Neural crest cell (in vitro differentiated cells): ENCODE measurements around the gene MVP. TPM values are rescaled to one million over a fixed set of nuclear protein-coding genes. Genes with fewer than 3 reads are reported as not detected.

Source experiments
- DNase-seq: peaks from one replicate; pipeline ENCODE4 v3.0.0; 2021; ENCODE audit warnings: low read depth, mixed read lengths, low spot score
- H3K27ac Mint-ChIP-seq: one replicate; pipeline ENCODE4 v1.8.0; 2021; ENCODE audit warnings: mild to moderate bottlenecking, mixed read lengths; ENCODE audit not compliant: unreplicated experiment
- H3K27me3 Mint-ChIP-seq: 2 replicates; pipeline ENCODE4 v1.8.0; 2021; ENCODE audit warnings: low read depth, mild to moderate bottlenecking, mixed read lengths
- H3K36me3 Mint-ChIP-seq: 2 replicates; pipeline ENCODE4 v1.8.0; 2021; ENCODE audit warnings: low read depth, mild to moderate bottlenecking, mixed read lengths
- H3K4me1 Mint-ChIP-seq: 2 replicates; pipeline ENCODE4 v1.8.0; 2021; ENCODE audit warnings: mixed read lengths
- H3K4me3 Mint-ChIP-seq: one replicate; pipeline ENCODE4 v1.8.0; 2021; ENCODE audit warnings: mild to moderate bottlenecking, mixed read lengths
- H3K9me3 Mint-ChIP-seq: 2 replicates; pipeline ENCODE4 v1.8.0; 2021; ENCODE audit warnings: mixed read lengths
- CTCF ChIP-seq: fragments of 200-600 bp; sonication (generic); conservative IDR thresholded peaks from 2 replicates; pipeline ENCODE4 v1.5.0; 2021; ENCODE audit warnings: antibody characterized with exemption, mild to moderate bottlenecking
- total RNA-seq: library from RNA; stranded (reverse); gene quantifications from 2 replicates; pipeline ENCODE4 v1.2.1, GENCODE V29; 2021

Gene MVP
- total RNA-seq, 1 donor from 2014 or later, result 1.6 TPM

- peaks cover 11% of the 10 kb centered on the region for H3K36me3 Mint-ChIP-seq
- H3K9me3 Mint-ChIP-seq, result no peaks in the 10 kb centered on the region
- TF ChIP-seq CTCF, result no peak
- peaks cover 76% of the 10 kb centered on the region for H3K4me1 Mint-ChIP-seq
- peak; percentile 81 for DNase-seq
- H3K27me3 Mint-ChIP-seq, result peaks cover 21% of the 10 kb centered on the region
- peak overlapping the region; percentile 97 for H3K27ac Mint-ChIP-seq
- H3K4me3 Mint-ChIP-seq, result peak overlapping the region; percentile 96
Measured at GRCh38 chr16:29811170-29811895, 8.9 kb upstream of the MVP start.

GRCh38 chr16:29811896-29812665 lies 8.2 kb upstream of the MVP start, which contains the start of gene PRRT2:
PRRT2 (plus strand) TSS chr16:29812193; CDS start chr16:29813055, 862 bp downstream.
- Mint-ChIP-seq H3K9me3 (no peaks in the 10 kb centered on the region), H3K27ac (peak within 1 kb of the TSS; percentile 97), H3K4me1 (peaks cover 81% of the 10 kb centered on the region), H3K4me3 (peak within 1 kb of the TSS; percentile 96), H3K27me3 (peaks cover 21% of the 10 kb centered on the region), H3K36me3 (peaks cover 11% of the 10 kb centered on the region)
- TF ChIP-seq CTCF, result no peak
- DNase-seq, result peak; percentile 61

- no peak for TF ChIP-seq CTCF
- DNase-seq, result no peak
- H3K27me3 Mint-ChIP-seq, result peaks cover 17% of the 10 kb centered on the region
- peak overlapping the region; percentile 96 for H3K4me3 Mint-ChIP-seq
- peak overlapping the region; percentile 83 for H3K27ac Mint-ChIP-seq
- H3K36me3 Mint-ChIP-seq, result peaks cover 9% of the 10 kb centered on the region
- H3K4me1 Mint-ChIP-seq, result peaks cover 80% of the 10 kb centered on the region
- no peaks in the 10 kb centered on the region for H3K9me3 Mint-ChIP-seq
Measured at GRCh38 chr16:29812754-29813643, 7.3 kb upstream of the MVP start.

- peaks cover 9% of the 10 kb centered on the region for H3K36me3 Mint-ChIP-seq
- no peak overlapping the region for H3K27ac Mint-ChIP-seq
- no peak for DNase-seq
- peaks cover 78% of the 10 kb centered on the region for H3K4me1 Mint-ChIP-seq
- TF ChIP-seq CTCF, result no peak
- peaks cover 14% of the 10 kb centered on the region for H3K27me3 Mint-ChIP-seq
- peak overlapping the region; percentile 96 for H3K4me3 Mint-ChIP-seq
- no peaks in the 10 kb centered on the region for H3K9me3 Mint-ChIP-seq
Measured at GRCh38 chr16:29813644-29814562, 6.4 kb upstream of the MVP start.
